Inflammatory macrophage treated with lipopolysaccharide for 1 hour (primary cell): ENCODE data around the gene SFXN5.
A peak's percentile ranks its signal among the peaks of the same experiment; 100 is the strongest.

Experiments used
- DNase-seq, 2 donors: peaks; one replicate each; pipeline ENCODE4 v3.0.0-alpha.2; 2020 to 2022

Gene SFXN5

DNA sequence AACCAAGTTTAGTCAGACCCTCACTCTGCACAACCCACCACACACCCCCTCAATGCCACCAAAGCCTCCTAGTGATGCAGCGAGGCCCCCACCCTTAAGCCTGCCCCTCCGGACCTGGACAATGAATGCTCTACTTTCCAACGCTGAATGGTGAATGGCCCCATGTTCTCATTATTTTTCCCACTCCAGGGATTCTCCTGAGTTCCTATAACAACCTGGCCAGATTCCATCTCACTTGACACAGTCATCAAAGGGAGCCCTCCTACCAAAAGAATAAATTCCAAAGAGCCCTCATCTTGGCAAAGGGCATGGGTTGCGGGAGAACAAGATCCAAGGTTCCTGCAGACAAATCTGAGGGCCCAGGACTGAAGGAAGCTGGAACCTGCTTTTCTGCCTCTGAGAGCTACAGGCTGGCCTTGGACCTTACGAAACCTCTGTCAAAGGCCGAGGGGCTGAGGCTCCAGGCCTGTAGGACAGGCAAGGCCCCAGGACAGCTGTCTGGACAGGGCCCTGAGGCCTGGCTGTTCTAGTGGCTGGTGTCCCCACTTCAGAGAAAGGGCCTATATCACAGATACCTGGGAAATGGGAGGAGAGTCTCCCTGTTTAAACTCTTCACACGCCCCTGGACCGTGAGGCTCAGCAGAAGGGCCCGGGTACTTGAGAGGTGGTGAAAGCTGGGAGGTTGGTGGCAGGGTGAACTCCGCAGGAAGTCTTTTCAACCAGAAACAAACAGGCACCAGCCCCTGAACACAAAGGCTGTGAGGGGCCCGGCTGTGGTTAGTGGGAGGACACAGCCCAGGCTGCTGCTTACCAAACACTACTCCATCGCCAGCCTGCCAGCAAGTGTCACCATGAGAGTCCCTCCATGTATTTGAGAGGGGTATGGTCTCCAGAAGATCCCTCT, 27.3 kb downstream of the SFXN5 start:
- DNase-seq = no peak

- no peak for DNase-seq
Observed at GRCh38 chr2:73043276-73043675, 28.2 kb downstream of the SFXN5 start.

GRCh38 chr2:73037947-73038585, 33.4 kb downstream of the SFXN5 start:
- no peak for DNase-seq

GRCh38 chr2:73036766-73037165, 34.7 kb downstream of the SFXN5 start:
- no peak for DNase-seq

- DNase-seq = no peak
Observed at GRCh38 chr2:73035899-73036711, 35.4 kb downstream of the SFXN5 start.

- DNase-seq = peak; percentile 80 to 86
Observed at GRCh38 chr2:73034661-73035375, 36.7 kb downstream of the SFXN5 start.

- DNase-seq = peak in 1 of 2 donors; percentile 25
Observed at GRCh38 chr2:73033766-73034381, 37.6 kb downstream of the SFXN5 start.

DNA sequence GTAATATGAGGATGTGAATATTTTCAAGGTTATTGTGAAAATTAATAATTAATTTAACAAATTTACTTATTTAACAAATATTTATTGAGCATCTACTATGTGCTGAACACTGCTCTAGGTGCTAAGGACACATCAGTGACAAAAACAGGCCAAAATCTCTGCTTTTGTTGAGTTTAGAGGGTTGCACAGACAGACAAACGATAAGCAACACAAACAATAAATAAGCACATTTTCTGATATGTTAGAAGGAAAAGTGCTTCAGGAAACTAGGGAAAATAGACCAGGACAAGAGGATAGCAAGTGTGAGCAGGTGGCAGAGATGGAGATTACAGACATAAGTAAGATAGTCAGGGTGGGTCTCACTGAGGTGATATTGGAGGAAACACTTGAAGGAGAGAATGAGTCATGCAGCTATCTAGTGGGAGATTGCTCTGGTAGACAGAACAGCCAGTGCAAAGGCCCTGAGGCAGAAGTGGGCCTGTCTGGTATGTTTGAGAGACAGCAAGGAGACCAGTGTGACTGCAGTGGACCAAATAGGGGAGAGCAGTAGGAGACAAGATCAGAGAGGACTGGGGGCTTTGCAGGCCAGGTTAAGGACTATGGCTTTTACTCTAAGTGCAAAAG, 38.3 kb downstream of the SFXN5 start:
- DNase-seq = no peak

- DNase-seq = no peak
Observed at GRCh38 chr2:73032702-73033097, 38.8 kb downstream of the SFXN5 start.

DNA sequence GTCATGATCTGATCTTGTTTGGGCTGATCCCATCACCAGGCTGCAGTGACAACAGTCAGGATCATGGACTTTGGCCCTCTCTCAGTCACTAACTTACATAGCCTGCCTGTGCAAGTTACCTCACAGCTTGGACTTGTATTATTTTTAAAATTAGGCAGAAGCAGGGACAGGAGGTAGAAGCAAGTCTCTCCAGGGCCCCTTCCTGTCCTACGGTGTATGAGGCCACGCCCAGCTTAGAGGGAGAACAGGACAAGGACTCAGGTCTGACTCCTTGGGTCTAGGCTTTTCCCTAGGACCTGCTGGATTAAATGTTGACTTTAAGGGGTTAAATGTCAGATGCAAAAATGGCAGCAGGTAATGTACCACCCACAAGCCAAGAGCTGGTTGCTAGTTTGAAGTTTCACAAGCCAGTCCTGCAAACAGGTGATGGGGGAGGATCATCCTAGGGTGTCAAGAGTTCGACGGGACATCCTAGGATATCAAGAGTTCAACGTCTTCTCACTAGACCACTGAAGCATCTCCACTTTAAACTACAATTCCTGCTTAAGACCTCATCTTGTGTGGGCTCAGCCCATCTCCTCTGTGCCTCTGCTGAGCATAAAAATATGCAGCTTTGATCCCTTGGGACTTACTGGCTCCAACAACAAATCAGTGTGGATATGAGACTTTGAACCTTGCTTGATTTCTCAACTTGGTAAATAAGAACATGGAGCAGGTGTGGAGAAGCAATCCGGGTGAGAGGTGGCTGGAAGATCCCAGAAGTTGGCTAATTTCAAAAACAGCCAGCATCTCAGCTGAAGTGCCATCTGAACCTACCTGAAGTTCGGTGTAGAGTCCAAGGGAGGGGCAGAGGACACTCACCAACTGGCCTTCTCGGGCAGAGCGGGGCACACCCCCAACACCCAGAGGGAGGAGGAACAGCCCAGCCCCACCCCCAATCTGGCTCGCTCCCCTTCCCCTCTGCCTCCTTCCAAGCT, 39.5 kb downstream of the SFXN5 start:
- DNase-seq = no peak

DNA sequence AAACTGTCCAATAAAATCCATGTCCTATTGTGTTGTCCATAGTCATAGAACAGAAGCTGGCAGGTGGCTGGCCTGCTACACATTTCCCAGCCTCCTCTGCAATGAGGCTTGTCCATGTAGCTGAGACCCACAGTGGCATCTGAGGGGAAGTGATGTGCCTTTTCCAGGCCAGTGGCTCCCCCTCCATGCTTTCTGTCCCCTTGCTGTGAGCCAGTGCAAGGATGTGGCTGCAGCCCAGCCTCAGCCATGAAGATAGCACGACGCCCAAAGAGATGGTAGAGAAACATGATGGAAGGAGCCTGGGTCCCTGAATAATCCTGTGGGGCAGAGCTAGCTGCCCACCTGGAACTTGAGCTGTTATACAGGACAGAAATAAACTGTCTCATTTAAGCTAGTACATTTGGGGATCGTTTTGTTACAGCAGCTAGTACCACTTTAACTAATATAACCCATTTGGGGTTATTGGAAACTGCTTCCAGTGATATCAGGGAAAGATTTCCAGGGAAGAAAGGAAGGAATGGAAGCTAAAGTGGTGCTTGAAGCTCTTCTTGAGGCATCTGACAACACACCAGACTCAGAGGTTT, 40.3 kb downstream of the SFXN5 start:
- DNase-seq = no peak

DNA sequence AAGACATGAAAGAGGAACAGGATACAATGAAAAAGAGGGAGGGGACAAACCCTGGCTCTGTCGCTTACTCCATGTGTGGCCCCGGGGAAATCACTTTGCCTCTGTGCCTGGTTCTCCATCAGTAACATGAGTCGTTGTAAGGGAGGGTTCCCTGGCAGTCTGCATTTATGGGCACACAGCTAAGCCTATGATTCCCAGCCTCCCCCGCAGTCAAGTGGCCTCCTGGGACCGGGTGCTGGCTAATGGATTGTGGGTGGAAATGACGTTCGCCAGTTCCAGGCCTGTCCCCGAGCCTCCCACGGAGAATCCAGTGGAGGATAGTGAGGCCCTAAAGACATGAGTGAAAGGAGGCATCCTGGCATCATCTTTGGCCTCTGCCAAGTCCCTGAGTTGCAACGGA, 42.7 kb downstream of the SFXN5 start:
- peak in 1 of 2 donors; percentile 59 for DNase-seq

- no peak for DNase-seq
Observed at GRCh38 chr2:73027340-73027739, 44.2 kb downstream of the SFXN5 start.

- DNase-seq = no peak
Observed at GRCh38 chr2:73023497-73023896, 48.0 kb downstream of the SFXN5 start.

GRCh38 chr2:73022024-73022568, 49.4 kb downstream of the SFXN5 start:
- DNase-seq = no peak

- peak in 1 of 2 donors; percentile 28 for DNase-seq
Observed at GRCh38 chr2:73021371-73022010, 50.0 kb downstream of the SFXN5 start.

- no peak for DNase-seq
Observed at GRCh38 chr2:73020657-73021370, 50.7 kb downstream of the SFXN5 start.

GRCh38 chr2:73020306-73020656, 51.2 kb downstream of the SFXN5 start:
- no peak for DNase-seq
